ENCODE results near the gene VPS8. TPM values are rescaled to one million over a fixed set of nuclear protein-coding genes. Genes with fewer than 3 reads are reported as not detected.
A peak's percentile ranks its signal among the peaks of the same experiment; 100 is the strongest.

VPS8 gene
- total and polyA plus RNA-seq, 7 donors = 11.4 to 52.6 (median 30.8) TPM

DNA sequence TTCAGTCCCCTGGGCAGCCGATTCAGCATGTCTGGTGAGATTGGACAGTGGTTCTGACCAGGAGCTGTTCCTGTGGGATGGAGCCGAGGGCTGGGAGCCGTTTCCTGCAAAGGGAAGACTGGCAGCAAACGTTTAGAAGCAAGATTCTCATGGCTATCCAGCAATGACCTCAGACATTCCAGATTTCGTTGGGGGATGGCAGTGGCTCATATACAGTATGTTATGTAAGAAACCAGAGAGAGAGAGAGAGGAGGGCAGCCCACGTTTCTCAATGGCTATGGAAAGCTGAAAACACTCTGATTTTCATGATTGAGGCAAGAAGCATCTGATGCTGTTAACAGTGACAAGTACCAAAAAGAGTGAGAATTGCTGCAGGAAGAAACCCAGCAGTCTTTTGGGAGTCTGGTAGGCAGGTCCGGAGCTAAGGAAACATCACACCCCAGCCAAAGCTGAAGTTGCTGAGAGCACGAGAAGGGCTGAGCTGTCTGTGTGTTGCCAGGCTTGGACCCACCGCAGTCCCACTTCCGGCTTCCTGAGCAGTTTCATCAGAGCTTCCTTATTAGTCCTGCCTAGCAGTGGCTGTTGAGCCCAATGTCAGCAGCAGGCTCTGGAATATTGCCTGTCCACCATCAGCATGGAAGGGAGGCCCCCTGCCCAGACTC lies 25.6 kb upstream of the VPS8 start:
- peak; percentile 50 to 82 (median 64) for ATAC-seq
- Histone ChIP-seq H3K27ac (peak overlapping the region; percentile 55), H3K36me3 (ENCODE audit: insufficient read depth in 1 of 2, low read depth in 1 of 2) (no peaks in the 10 kb centered on the region), H3K4me3 (peak overlapping the region; percentile 28), H3K4me1 (peaks cover 16% of the 10 kb centered on the region), H3K9me3 (no peaks in the 10 kb centered on the region), H3K27me3 (ENCODE audit: insufficient read depth in 3 of 3, low read length in 2 of 3) (peaks cover 0 to 4% (median 0%) of the 10 kb centered on the region in 3 donors)
- intact Hi-C loops (cut with DNase I) = loop anchor here in 1 of 2 donors (5.0 kb wide), 1 partner anchor 404 kb away; the partner anchor contains the start of gene CHRD
- peak; percentile 55 to 73 for DNase-seq
- 9 to 11% (median 10%) methylated on average over 10 of the region's 10 CpGs for WGBS, 3 donors
- TF ChIP-seq, protein P1, sequence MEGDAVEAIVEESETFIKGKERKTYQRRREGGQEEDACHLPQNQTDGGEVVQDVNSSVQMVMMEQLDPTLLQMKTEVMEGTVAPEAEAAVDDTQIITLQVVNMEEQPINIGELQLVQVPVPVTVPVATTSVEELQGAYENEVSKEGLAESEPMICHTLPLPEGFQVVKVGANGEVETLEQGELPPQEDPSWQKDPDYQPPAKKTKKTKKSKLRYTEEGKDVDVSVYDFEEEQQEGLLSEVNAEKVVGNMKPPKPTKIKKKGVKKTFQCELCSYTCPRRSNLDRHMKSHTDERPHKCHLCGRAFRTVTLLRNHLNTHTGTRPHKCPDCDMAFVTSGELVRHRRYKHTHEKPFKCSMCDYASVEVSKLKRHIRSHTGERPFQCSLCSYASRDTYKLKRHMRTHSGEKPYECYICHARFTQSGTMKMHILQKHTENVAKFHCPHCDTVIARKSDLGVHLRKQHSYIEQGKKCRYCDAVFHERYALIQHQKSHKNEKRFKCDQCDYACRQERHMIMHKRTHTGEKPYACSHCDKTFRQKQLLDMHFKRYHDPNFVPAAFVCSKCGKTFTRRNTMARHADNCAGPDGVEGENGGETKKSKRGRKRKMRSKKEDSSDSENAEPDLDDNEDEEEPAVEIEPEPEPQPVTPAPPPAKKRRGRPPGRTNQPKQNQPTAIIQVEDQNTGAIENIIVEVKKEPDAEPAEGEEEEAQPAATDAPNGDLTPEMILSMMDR (IDR thresholded peaks at IDR 0.05) = no peak

DNA sequence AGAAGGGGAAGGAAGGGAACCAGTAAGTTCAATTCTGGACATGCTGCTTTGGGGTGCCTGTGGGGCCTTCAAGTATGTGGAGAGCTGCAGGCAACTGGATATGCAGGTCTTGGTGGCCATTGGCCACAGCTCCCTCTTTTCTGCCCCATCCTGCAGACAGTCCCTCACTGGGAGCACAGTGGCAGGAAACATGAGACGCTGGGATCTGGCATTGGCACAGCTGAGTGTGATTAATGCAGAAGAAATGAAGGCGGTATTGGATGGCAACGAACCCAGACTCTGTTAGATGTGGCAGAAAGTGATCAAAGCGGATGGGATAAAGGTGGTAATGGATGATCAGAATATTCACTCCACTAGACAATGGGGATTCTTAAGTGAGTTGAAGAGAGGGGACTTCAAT lies 23.2 kb upstream of the VPS8 start:
- intact Hi-C loops (cut with DNase I) = loop anchor here in 1 of 2 donors (5.0 kb wide), 1 partner anchor 406 kb away; the partner anchor contains the start of gene CHRD
- Histone ChIP-seq H3K27ac (no peak overlapping the region), H3K9me3 (no peaks in the 10 kb centered on the region), H3K27me3 (ENCODE audit: insufficient read depth in 3 of 3, low read length in 2 of 3) (no peaks in the 10 kb centered on the region), H3K4me1 (peaks cover 16% of the 10 kb centered on the region), H3K36me3 (ENCODE audit: insufficient read depth in 1 of 2, low read depth in 1 of 2) (no peaks in the 10 kb centered on the region), H3K4me3 (no peak overlapping the region)
- TF ChIP-seq, protein P1 (IDR thresholded peaks at IDR 0.05) = no peak
- WGBS, 3 donors = 22 to 38% (median 32%) methylated on average over 4 of the region's 4 CpGs
- DNase-seq (no peak), ATAC-seq (peak; percentile 79 to 90 (median 83))

DNA sequence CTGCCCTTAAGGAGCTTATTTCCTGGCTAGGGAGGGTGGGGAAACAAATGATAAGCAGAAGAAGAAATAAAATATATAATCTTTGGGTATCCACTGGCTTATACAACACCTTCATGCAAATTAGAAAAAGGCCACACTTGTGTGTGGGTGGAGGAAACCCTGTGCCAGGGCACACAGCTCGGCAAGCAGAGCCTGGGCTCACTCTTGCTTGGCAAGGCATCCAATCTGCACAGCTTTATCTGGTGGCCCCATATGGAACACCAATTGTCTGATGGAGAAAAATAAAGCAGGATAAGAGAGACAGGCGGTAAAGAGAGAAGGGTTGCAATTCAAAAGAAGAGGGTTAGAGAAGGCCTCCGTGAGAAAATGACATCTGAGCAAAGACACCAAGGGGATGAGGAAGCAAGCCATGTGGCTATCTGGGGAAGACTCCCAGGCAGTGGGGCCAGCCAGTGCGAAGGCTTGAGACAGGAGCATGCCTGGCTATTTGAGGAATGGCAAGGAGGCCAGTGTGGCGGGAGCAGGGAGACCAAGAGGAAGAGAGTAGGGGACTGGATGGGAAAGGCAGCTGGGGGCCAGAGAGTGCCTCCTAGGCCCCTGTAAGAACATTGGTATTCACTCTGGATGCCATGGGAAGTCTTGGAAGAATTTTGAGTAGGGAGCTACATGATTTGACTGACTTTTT lies 22.5 kb upstream of the VPS8 start:
- intact Hi-C loops (cut with DNase I) = loop anchor here in 1 of 2 donors (5.0 kb wide), 1 partner anchor 407 kb away; the partner anchor contains the start of gene CHRD
- Histone ChIP-seq H3K36me3 (ENCODE audit: insufficient read depth in 1 of 2, low read depth in 1 of 2) (no peaks in the 10 kb centered on the region), H3K4me3 (no peak overlapping the region), H3K9me3 (no peaks in the 10 kb centered on the region), H3K27me3 (ENCODE audit: insufficient read depth in 3 of 3, low read length in 2 of 3) (no peaks in the 10 kb centered on the region), H3K4me1 (peaks cover 16% of the 10 kb centered on the region), H3K27ac (no peak overlapping the region)
- DNase-seq = no peak
- WGBS, 3 donors = 61 to 90% (median 61%) methylated on average over 5 of the region's 5 CpGs
- no peak for ATAC-seq
- TF ChIP-seq, protein P1 (IDR thresholded peaks at IDR 0.05) = no peak

DNA sequence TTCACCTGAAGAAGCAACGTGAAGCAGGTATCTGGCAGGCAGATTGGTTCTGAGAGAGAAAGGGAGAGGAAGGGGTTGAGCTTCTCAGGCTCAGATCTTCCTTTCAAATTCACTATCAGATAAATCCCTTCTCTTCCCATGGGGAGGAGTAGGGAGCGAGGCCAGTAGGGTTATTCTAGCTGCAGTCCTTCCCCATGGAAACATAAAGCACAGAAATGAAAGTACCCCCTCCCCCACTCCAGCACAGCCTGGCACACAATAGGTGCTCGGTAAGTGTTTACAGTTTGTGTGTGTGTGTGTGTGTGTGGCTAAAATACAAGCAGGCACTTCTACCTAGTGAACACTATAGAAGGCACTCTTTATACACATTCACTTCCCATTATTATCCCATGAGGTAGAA lies 20.8 kb upstream of the VPS8 start:
- no peaks in the 10 kb centered on the region for H3K27me3 ChIP-seq (ENCODE audit: insufficient read depth in 3 of 3, low read length in 2 of 3)
- TF ChIP-seq, protein P1 (IDR thresholded peaks at IDR 0.05) = no peak
- 57 to 67% (median 63%) methylated on average over 3 of the region's 3 CpGs for WGBS, 3 donors
- ATAC-seq = no peak
- no peak overlapping the region for H3K27ac ChIP-seq
- intact Hi-C loops (cut with DNase I) = no loop called here
- H3K36me3 ChIP-seq (ENCODE audit: insufficient read depth in 1 of 2, low read depth in 1 of 2) = no peaks in the 10 kb centered on the region
- H3K9me3 ChIP-seq = no peaks in the 10 kb centered on the region
- no peak for DNase-seq
- H3K4me3 ChIP-seq = no peak overlapping the region
- peaks cover 16% of the 10 kb centered on the region for H3K4me1 ChIP-seq
